ENCODE results near the gene PACSIN1.

PACSIN1 gene

DNA sequence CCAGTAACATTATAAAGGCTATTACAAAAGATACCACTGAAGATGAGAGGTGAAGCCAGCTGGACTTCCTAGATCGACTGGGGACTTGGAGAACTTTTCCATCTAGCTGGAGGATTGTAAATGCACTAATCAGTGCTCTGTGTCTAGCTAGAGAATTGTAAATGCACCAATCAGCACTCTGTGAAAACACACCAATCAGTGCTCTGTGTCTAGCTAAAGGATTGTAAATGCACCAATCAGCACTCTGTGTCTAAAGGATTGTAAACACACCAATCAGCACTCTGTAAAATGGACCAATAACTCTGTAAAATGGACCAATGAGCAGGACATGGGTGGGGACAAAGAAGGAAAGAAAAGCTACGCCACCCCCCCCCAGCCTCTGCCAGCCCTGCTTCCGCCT lies 26.4 kb upstream of the PACSIN1 start:
- TF ChIP-seq ZNF70 (CRISPR knock-in tag; IDR thresholded peaks at IDR 0.05) (no peak), ZFP3 (CRISPR knock-in tag; IDR thresholded peaks at IDR 0.05) (no peak), OSR1 (CRISPR knock-in tag; IDR thresholded peaks at IDR 0.05) (no peak), CSDC2 (CRISPR knock-in tag; IDR thresholded peaks at IDR 0.05) (no peak), ZNF8 (CRISPR knock-in tag; IDR thresholded peaks at IDR 0.05) (no peak), ISL1 (CRISPR knock-in tag; IDR thresholded peaks at IDR 0.05) (no peak), RARB (CRISPR knock-in tag; IDR thresholded peaks at IDR 0.05) (no peak), ZC3H10 (CRISPR knock-in tag; IDR thresholded peaks at IDR 0.05) (no peak), TCF4 (CRISPR knock-in tag; IDR thresholded peaks at IDR 0.05; ENCODE audit: borderline replicate concordance) (no peak), ZNF565 (CRISPR knock-in tag; conservative IDR thresholded peaks at IDR 0.05; ENCODE audit: low read depth) (no peak)
- TF ChIP-seq, protein P1, sequence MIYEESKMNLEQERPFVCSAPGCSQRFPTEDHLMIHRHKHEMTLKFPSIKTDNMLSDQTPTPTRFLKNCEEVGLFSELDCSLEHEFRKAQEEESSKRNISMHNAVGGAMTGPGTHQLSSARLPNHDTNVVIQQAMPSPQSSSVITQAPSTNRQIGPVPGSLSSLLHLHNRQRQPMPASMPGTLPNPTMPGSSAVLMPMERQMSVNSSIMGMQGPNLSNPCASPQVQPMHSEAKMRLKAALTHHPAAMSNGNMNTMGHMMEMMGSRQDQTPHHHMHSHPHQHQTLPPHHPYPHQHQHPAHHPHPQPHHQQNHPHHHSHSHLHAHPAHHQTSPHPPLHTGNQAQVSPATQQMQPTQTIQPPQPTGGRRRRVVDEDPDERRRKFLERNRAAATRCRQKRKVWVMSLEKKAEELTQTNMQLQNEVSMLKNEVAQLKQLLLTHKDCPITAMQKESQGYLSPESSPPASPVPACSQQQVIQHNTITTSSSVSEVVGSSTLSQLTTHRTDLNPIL (CRISPR knock-in tag; IDR thresholded peaks at IDR 0.05; ENCODE audit: low read depth), result no peak
- TF ChIP-seq, protein P2, sequence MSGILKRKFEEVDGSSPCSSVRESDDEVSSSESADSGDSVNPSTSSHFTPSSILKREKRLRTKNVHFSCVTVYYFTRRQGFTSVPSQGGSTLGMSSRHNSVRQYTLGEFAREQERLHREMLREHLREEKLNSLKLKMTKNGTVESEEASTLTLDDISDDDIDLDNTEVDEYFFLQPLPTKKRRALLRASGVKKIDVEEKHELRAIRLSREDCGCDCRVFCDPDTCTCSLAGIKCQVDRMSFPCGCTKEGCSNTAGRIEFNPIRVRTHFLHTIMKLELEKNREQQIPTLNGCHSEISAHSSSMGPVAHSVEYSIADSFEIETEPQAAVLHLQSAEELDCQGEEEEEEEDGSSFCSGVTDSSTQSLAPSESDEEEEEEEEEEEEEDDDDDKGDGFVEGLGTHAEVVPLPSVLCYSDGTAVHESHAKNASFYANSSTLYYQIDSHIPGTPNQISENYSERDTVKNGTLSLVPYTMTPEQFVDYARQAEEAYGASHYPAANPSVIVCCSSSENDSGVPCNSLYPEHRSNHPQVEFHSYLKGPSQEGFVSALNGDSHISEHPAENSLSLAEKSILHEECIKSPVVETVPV (CRISPR knock-in tag; IDR thresholded peaks at IDR 0.05), result no peak
- TF ChIP-seq, protein P3, sequence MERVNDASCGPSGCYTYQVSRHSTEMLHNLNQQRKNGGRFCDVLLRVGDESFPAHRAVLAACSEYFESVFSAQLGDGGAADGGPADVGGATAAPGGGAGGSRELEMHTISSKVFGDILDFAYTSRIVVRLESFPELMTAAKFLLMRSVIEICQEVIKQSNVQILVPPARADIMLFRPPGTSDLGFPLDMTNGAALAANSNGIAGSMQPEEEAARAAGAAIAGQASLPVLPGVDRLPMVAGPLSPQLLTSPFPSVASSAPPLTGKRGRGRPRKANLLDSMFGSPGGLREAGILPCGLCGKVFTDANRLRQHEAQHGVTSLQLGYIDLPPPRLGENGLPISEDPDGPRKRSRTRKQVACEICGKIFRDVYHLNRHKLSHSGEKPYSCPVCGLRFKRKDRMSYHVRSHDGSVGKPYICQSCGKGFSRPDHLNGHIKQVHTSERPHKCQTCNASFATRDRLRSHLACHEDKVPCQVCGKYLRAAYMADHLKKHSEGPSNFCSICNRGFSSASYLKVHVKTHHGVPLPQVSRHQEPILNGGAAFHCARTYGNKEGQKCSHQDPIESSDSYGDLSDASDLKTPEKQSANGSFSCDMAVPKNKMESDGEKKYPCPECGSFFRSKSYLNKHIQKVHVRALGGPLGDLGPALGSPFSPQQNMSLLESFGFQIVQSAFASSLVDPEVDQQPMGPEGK (CRISPR knock-in tag; IDR thresholded peaks at IDR 0.05; ENCODE audit: borderline replicate concordance), result no peak
- TF ChIP-seq, protein P4, sequence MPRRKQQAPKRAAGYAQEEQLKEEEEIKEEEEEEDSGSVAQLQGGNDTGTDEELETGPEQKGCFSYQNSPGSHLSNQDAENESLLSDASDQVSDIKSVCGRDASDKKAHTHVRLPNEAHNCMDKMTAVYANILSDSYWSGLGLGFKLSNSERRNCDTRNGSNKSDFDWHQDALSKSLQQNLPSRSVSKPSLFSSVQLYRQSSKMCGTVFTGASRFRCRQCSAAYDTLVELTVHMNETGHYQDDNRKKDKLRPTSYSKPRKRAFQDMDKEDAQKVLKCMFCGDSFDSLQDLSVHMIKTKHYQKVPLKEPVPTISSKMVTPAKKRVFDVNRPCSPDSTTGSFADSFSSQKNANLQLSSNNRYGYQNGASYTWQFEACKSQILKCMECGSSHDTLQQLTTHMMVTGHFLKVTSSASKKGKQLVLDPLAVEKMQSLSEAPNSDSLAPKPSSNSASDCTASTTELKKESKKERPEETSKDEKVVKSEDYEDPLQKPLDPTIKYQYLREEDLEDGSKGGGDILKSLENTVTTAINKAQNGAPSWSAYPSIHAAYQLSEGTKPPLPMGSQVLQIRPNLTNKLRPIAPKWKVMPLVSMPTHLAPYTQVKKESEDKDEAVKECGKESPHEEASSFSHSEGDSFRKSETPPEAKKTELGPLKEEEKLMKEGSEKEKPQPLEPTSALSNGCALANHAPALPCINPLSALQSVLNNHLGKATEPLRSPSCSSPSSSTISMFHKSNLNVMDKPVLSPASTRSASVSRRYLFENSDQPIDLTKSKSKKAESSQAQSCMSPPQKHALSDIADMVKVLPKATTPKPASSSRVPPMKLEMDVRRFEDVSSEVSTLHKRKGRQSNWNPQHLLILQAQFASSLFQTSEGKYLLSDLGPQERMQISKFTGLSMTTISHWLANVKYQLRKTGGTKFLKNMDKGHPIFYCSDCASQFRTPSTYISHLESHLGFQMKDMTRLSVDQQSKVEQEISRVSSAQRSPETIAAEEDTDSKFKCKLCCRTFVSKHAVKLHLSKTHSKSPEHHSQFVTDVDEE (CRISPR knock-in tag; IDR thresholded peaks at IDR 0.05), result no peak
- ATAC-seq, result no peak

DNA sequence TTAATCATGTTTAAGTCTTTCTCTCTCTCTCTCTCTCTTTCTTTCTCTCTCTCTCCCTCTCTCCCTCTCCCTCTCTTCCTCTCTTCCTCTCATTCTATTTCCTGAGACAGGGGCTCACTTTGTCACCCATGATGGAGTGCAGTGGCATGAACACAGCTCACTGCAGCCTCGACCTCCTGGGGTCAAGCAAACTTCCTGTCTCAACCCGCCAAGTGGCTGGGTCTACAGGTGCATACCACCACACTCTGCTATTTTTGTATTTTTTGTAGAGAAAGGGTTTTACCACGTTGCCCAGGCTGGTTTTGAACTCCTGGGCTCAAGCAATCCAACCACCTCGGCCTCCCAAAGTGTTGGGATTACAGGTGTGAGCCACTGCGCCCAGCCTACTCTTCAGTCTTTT lies 24.4 kb upstream of the PACSIN1 start:
- TF ChIP-seq, protein P1 (CRISPR knock-in tag; IDR thresholded peaks at IDR 0.05; ENCODE audit: low read depth), result no peak
- TF ChIP-seq PPARA (CRISPR knock-in tag; IDR thresholded peaks at IDR 0.05; ENCODE audit: borderline replicate concordance), result no peak
- TF ChIP-seq ZC3H10 (CRISPR knock-in tag; IDR thresholded peaks at IDR 0.05), result no peak
- no peak for TF ChIP-seq ZNF565 (CRISPR knock-in tag; conservative IDR thresholded peaks at IDR 0.05; ENCODE audit: low read depth)
- TF ChIP-seq RARB (CRISPR knock-in tag; IDR thresholded peaks at IDR 0.05), result no peak
- no peak for TF ChIP-seq GLIS3 (CRISPR knock-in tag; IDR thresholded peaks at IDR 0.05)
- TF ChIP-seq, protein P5, sequence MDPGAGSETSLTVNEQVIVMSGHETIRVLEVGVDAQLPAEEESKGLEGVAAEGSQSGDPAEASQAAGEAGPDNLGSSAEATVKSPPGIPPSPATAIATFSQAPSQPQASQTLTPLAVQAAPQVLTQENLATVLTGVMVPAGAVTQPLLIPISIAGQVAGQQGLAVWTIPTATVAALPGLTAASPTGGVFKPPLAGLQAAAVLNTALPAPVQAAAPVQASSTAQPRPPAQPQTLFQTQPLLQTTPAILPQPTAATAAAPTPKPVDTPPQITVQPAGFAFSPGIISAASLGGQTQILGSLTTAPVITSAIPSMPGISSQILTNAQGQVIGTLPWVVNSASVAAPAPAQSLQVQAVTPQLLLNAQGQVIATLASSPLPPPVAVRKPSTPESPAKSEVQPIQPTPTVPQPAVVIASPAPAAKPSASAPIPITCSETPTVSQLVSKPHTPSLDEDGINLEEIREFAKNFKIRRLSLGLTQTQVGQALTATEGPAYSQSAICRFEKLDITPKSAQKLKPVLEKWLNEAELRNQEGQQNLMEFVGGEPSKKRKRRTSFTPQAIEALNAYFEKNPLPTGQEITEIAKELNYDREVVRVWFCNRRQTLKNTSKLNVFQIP (CRISPR knock-in tag; IDR thresholded peaks at IDR 0.05; ENCODE audit: borderline replicate concordance, low read depth), result no peak
- no peak for TF ChIP-seq ZNF70 (CRISPR knock-in tag; IDR thresholded peaks at IDR 0.05)
- TF ChIP-seq, protein P2 (CRISPR knock-in tag; IDR thresholded peaks at IDR 0.05), result no peak
- no peak for TF ChIP-seq ESRRG (CRISPR knock-in tag; IDR thresholded peaks at IDR 0.05)
- TF ChIP-seq ARNTL (CRISPR knock-in tag; IDR thresholded peaks at IDR 0.05; ENCODE audit: borderline replicate concordance, low read depth), result no peak
- no peak for TF ChIP-seq CSDC2 (CRISPR knock-in tag; IDR thresholded peaks at IDR 0.05)
- TF ChIP-seq, protein P4 (CRISPR knock-in tag; IDR thresholded peaks at IDR 0.05), result no peak
- TF ChIP-seq BACH2 (CRISPR knock-in tag; IDR thresholded peaks at IDR 0.05; ENCODE audit: borderline replicate concordance), result no peak
- TF ChIP-seq TCF4 (CRISPR knock-in tag; IDR thresholded peaks at IDR 0.05; ENCODE audit: borderline replicate concordance), result no peak
- no peak for TF ChIP-seq OSR1 (CRISPR knock-in tag; IDR thresholded peaks at IDR 0.05)
- ATAC-seq, result no peak

Measured in SK-N-SH treated with all-trans-retinoic acid at 6 μM for 48 hours (cell line).